ENCODE measurements around the gene OGFOD3.
"Not testable (repeated sequence)": the region's sequence is repeated elsewhere in the genome, so short reads cannot be mapped to it uniquely, and the experiment has no call there.

The OGFOD3 gene

DNA sequence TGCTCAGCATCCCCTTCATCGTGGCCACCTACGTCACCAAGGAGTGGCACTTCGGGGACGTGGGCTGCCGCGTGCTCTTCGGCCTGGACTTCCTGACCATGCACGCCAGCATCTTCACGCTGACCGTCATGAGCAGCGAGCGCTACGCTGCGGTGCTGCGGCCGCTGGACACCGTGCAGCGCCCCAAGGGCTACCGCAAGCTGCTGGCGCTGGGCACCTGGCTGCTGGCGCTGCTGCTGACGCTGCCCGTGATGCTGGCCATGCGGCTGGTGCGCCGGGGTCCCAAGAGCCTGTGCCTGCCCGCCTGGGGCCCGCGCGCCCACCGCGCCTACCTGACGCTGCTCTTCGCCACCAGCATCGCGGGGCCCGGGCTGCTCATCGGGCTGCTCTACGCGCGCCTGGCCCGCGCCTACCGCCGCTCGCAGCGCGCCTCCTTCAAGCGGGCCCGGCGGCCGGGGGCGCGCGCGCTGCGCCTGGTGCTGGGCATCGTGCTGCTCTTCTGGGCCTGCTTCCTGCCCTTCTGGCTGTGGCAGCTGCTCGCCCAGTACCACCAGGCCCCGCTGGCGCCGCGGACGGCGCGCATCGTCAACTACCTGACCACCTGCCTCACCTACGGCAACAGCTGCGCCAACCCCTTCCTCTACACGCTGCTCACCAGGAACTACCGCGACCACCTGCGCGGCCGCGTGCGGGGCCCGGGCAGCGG is 43.6 kb downstream of the OGFOD3 start:
- no peak for DNase-seq (ENCODE audit: low read depth in 3 of 3)

DNA sequence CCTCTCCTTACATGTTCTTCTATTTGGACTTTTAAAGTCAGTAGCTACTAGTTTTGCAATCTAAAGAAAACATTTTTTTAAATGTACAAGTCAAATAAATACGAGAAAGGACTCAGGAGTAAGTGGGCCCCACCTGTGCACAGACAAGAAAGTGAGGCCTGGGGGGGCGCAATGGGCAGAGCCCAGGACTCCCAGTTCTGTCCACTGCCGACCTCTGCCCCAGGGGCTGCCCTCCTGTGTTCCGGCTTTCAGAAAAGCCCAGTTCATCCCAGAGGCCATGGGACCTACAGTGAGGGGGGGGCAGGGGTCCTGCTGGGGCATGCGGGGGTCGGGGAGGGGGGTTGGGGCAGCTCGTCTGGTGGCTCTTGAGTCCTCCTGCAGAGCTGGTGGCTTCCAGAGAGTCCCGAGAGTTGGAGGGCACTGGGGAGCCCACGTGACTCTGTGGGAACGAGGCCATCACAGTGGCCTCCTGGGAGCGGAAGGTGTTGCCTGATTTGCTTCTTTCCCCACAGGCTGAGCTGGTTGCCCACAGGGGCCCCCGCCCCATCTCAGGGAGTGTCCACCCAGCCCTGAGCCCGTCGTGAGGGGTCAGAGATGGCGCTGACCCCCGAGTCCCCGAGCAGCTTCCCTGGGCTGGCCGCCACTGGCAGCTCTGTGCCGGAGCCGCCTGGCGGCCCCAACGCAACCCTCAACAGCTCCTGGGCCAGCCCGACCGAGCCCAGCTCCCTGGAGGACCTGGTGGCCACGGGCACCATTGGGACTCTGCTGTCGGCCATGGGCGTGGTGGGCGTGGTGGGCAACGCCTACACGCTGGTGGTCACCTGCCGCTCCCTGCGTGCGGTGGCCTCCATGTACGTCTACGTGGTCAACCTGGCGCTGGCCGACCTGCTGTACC is 44.4 kb downstream of the OGFOD3 start:
- no peak for DNase-seq (ENCODE audit: low read depth in 3 of 3)

DNA sequence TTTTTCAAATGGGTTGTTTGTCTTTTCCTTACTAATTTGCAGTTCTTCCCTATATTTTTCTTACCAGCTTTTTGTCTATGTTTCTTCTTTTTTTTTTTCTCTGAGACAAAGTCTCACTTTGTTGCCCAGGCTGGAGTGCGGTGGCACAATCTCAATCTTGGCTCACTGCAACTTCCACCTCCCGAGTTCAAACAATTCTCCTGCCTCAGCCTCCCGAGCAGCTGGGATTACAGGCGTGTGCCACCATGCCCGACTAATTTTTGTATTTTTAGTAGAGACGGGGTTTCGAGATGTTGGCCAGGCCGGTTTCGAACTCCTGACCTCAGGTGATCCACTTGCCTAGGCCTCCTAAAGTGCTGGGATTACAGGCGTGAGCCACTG is 45.3 kb downstream of the OGFOD3 start:
- not testable (repeated sequence) for DNase-seq (ENCODE audit: low read depth in 3 of 3)

DNA sequence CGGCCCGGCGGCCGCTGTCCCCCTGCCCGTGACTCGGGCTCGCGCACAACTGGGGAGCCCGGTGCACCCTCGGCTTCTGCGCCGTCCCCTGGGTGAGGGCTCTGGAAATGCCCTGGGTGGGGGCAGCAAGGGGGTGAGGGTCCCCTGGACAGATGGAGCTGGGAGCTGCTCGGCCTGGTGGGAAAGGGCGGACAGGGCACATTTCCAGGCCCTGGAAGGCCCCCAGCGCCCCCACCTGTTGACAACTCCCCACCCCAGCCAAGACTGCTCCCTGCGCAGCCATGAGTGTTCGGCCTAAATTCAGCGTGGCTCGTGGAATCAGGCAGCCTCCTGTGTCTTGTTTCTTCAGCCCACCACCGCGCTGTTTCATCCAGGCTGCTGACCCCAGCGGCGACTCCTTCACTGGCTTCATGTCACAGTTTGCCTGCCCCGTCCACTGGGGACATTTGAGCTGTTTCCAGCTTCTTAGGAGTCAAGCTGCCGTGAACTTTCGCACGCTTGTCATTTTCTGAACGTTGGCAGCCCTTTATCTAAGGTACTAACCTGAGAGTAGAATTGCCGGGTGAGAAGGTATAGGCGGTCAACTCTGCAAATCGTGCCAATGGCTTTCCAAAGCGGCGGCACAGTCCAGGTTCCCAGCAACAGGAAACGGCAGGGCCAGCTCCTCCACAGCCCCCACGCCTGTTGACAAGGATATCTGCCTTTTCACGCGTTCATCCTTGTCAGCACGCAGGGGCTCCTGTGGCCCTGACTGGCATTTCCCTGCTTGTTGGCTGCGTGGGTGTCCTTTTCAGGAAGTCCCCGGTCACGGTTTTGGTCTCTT is 45.9 kb downstream of the OGFOD3 start:
- DNase-seq (ENCODE audit: low read depth in 3 of 3) = no peak

DNA sequence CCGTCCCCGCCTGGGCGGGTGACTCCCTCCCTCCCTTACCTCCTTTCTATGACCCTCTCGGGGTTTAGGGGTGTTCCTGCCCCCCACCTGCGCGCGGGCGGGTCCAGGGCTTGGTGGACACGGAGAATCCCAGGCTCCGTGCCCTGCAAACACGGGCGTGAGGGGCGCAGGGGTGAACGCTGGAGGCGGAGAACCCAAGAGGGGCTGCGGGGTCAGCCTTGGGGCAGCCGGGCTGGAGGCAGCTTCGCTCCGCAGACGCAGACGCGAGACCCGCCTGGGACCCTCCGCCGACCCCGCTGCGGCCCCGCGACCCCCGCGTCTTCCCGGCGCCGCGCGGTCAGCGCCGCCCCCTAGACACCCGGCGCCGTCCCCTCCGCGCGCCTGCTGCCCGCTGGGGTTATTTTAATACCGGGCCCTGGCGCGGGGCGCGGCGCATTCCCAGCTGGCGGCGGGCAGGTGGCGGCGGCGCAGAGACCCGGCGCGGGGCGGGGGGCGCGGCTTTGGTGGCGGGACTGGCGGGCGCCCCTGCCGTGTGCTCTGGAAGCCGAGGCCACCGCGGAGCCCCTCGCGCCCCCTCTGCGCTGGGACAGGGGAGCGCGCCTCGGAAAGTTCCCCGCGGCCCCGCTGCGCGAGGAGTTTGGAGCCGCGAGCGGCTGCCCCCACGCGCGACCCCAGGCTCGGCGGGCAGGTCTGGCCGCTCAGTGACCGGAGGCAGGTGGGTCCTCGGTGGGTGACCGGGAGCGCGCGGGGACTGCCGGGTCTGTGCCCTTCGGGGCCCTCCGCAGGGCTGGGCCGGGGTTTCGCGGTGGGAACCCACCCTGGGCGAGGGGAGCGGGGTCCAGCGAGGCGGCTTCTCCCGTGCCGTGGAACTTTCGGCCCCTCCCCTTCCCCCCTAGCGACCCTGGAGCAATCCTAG is 46.8 kb downstream of the OGFOD3 start, which contains the start of gene UTS2R:
Gene UTS2R, plus strand, starts transcription at position 433 of the 916 bp plus-strand sequence. CDS start 2,560 bp downstream, outside the sequence.
- no peak for DNase-seq (ENCODE audit: low read depth in 3 of 3)

DNA sequence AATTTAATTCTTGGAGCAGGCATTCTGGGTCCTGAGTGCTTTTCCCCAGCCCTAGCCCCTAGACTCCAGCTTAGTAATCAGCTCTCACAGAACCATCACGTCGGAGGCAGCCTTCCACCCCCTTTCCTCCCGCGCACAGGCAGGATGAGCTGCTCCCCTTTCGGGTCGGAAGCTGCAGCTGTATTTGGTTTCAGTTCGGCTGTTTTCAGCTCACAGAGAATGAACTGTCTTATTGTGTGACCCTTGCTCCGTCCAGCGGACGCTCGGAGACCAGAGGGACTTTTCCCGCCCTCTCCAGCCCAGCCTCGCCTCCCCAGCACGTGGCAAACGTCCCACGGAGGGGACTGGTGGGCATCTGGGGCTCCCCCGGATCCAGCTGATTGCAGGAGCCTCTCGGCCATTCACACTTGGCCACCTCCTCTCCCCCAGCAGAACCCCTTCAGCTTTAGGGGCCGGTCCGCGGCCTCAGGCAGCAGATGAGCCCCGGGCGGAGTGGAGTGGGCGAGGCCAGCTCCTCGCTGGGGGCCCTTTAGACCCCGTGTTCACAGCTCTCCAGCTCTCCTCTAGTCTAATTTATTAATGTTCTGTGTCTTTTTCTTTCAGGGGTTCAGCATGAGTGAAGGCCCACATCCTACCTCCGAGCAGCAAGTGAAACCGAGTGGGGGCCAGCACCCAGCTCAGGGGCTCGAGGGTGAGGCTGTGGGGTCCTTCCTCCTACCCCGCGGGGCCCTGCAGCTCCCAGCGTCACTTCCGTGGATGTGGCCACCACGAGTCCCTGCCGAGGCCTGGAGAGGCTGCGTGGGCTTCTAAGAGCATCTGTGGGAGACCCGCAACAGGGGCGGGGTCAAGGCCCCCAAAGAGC is 47.7 kb downstream of the OGFOD3 start:
- no peak for DNase-seq (ENCODE audit: low read depth in 3 of 3)

DNA sequence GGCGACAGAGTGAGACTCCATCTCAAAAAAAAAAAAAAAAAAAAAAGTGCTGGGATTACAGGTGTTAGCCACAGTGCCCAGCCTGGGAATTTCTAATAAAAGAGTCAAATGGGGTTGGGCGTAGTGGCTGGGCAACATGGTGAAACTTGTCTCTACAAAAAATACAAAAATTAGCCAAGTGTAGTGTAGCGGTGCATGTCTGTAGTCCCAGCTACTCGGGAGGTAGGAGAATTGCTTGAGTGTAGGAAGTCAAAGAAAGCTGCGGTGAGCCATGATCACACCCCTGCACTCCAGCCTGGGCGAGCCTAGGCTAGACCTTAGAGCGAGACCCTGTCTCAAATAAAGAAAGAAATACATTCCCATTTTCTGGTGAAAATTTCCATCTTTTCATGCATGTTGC is 49.2 kb downstream of the OGFOD3 start:
- no peak for DNase-seq (ENCODE audit: low read depth in 3 of 3)

DNA sequence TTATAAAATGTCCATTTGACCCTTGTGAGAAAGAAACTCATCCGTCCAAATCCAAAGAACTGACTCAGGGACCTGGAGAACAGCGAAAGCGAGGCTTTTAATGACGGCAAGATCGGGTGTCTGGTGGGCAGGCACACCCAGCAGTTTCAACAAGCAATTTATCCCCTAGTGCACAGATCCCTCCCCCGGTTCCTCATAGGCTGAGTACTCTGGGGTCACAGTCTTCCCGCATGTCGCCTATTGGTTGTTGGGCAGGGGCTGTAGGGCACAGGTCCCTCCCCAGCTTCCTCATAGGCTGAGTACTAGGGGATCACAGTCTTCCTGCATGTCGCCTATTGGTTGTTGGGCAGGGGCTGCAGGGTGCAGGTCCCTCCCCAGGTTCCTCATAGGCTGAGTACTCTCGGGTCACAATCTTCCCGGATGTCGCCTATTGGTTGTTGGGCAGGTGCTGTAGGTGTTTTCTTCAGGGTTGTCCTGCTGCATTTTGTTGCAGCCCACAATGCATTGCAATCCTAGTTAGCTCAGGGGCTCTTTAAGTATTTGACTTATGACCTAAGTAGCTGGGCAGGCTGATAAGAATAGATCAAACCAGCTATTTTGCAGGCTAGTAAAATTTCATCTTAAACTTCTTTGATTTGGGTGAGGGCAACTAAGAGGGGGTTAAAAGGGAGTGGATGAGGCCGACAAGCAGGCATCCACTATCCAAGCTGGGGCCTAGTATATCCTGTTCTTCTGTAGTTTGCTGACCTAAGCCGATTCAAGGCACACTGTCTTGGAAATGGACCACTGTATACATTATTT is 50.5 kb downstream of the OGFOD3 start:
- no peak for DNase-seq (ENCODE audit: low read depth in 3 of 3)

DNA sequence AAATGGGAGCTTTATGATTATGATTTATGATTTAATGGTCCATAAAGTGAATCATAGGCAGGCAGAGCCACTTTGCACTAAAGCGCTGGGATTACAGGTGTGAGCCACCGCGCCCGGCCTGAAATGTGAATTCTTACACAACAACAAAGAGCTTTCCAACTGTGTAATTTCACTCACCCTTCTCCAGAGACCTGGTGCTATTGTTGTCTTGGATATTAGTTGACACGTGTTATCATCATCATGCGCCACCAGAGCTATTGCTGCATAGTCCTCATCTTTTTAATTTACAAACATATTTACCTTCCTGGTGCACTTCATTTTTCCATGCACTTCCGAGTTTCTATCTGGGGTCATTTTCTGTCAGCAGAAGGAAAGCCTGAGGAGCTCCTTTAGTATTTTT is 51.6 kb downstream of the OGFOD3 start:
- no peak for DNase-seq (ENCODE audit: low read depth in 3 of 3)

DNA sequence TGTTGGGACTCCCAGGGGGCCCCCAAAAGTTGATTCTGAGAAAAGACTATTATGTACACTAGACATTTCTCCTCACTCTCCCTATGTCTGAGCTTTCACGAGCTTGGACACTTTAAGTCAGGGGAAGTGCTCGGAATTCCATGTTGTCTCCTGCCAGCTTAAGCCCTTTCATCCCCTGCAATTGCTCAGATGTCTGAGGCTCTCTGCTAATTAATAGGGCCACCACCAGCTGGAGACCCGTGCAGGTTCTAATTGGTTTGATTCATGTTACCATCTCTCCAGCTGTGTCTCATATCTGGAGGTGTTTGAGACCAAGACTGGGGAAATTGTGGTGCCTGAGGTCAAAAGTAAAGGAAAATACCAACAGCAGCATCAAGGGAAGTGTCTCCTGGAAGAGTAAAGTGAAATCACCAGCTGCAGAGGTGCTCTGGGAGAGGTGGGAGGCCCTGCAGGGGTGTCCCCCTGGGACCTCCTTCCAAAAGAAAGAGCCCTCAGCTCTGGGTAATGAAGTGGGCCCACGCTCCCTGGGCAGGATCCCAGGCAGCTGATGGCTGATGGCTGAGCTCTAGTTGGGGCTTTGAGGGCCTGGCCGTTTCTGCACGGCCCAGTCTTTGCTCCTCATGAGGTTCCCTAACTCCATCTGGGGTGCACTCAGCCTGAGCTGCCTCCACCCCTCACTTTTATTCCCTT is 52.6 kb downstream of the OGFOD3 start:
- DNase-seq (ENCODE audit: low read depth in 3 of 3) = no peak

DNA sequence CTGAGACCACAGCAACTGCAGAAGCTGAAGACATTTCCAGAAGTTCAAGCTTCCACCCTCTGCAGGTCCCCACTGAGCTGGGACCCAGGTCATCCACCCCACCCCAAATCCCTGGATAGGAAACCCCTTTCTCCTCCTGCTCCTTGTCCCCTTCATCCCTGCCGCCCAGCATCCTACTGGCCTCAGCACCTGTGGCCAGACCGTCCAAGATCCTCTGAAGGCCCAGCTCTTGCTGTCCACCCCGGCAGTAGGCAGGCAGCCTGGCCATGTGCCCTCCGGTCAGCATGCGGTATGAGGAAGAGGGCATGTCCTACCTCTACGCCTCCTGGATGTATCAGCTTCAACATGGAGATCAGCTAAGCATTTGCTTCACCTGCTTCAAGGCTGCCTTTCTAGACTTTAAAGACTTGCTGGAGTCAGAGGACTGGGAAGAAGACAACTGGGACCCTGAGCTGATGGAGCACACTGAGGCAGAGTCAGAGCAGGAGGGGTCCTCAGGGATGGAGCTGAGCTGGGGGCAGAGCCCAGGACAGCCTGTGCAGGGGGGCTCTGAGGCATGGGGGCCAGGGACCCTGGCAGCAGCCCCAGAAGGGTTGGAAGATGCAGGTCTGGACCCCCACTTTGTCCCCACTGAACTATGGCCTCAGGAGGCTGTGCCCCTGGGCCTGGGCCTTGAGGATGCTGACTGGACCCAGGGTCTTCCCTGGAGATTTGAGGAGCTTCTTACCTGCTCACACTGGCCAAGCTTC is 56.3 kb downstream of the OGFOD3 start:
- DNase-seq (ENCODE audit: low read depth in 3 of 3) = no peak

DNA sequence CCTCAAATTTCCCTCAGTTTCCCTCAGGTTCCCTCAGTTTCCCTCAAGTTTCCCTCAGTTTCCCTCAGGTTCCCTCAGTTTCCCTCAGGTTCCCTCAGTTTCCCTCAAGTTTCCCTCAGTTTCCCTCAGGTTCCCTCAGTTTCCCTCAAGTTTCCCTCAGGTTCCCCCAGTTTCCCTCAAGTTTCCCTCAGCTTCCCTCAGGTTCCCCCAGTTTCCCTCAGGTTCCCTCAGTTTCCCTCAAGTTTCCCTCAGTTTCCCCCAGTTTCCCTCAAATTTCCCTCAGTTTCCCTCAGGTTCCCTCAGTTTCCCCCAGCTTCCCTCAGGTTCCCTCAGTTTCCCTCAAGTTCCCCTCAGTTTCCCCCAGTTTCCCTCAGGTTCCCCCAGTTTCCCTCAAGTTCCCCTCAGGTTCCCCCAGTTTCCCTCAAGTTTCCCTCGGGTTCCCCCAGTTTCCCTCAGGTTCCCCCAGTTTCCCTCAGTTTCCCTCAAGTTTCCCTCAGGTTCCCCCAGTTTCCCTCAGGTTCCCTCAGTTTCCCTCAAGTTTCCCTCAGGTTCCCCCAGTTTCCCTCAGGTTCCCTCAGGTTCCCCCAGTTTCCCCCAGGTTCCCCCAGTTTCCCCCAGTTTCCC is 58.8 kb downstream of the OGFOD3 start:
- not testable (repeated sequence) for DNase-seq (ENCODE audit: low read depth in 3 of 3)

DNA sequence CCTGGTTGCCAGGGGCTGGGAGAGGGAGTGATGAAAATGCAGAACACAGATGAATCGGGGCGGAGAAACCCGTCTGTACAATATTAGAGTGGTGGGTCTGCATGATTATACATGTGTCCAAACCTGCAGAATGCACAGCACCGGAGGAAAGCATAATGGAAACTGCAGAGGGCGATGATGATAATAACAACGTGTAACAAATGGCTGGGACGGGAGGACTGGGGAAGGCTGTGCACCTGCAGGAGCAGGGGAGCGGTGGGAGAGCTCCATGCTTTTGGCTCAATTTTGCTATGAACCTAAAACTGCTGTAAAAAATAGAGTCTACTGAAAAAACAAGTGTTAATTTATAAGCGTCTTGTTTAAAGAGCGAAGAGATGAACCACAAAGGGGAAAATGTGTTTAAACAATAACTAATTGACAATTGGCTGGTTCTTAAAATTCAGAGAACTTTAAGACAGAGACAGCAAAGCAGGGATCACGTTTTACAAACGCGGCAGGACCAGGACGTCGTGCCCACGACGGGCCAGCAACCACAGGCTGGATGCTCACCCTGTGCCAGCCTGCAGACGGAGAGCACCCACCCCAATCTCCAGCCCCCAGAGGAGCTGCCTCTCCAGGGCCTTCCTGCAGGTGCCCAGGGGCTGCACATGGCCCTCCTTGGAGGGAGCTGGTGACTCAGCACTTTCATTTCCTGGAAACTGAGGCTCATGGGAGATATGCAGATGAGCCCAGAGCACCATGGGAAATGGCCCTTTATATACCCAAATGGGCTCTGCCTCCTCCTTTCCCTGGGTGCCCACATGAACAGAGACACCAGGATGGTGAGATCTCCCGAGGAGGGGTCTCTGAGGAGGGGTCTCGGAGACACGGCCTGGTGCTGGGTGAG is 59.7 kb downstream of the OGFOD3 start, which contains the start of gene TEX19:
Gene TEX19, plus strand, starts transcription at position 783 of the 886 bp plus-strand sequence. CDS start 2,904 bp downstream, outside the sequence.
- DNase-seq (ENCODE audit: low read depth in 3 of 3) = no peak

DNA sequence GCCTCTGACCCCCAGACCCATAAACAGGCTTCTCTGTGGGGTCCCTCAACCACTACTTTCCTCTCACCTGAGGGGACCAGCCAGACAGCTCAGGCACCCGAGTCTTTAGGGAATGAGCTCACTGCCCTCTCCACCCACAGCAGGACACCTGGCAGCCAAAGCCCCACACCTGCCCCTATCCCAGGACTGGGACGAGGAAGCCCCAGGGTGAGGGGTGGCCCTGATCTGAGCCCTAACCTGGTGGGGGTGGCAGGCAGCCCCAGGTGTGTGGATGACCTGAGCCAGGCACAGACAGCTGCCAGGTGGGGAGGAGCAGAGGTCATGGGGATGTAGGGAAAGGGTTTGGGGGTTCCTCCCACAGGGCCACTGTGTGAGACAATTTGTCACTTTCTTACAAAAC is 61.0 kb downstream of the OGFOD3 start:
- no peak for DNase-seq (ENCODE audit: low read depth in 3 of 3)

DNA sequence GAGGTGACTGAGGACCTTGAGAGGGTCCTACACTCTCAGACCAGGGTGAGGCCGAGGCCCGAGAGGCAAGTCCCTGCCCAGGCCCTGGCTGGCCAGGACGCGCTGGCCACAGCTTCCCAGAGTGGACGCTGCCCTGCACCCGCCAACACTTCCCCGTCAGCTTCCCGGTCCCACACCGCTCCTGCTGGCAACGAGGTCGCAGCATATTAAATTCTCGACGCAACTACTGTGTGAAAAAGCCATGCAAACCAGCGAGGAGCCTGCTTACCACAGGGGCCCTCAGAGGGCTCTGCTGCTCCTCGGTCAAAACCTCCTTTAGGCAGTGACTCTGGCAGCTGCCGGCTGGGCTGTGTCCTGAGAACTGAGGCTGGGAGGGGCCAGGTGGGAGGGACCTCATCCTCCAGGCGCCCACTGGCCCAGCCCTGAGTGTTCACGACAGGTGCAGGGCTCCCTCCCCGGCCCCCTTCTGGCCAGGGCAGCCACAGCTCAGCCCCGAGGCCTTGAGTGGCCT is 61.5 kb downstream of the OGFOD3 start:
- DNase-seq (ENCODE audit: low read depth in 3 of 3) = no peak

Data from stimulated activated CD4-positive, alpha-beta T cell treated with anti-CD3 and anti-CD28 coated beads, TNF-alpha, amount 100 ng/mL, for 48 hours (primary cell).